Liver (tissue), 9 donors: Measurements from ENCODE around the gene MEFV. TPM values are rescaled to one million over a fixed set of nuclear protein-coding genes. Genes with fewer than 3 reads are reported as not detected.

Experiments used
- DNase-seq: peaks from one replicate; pipeline ENCODE4 v3.0.0-alpha.2; 2017; ENCODE audit warnings: low spot score
- H3K27ac ChIP-seq, 2 donors: one replicate each; pipeline ENCODE4 v1.7.0; 2013; ENCODE audit warnings: inconsistent platforms in 2 of 2, low read length in 2 of 2, control low read depth in 1 of 2, low read depth in 1 of 2, mild to moderate bottlenecking in 1 of 2
- H3K27me3 ChIP-seq, 4 donors: one replicate each; pipeline versions ENCODE4 v1.6.1 to v1.7.0; 2013; ENCODE audit warnings: low read length in 3 of 4, inconsistent platforms in 1 of 4, mild to moderate bottlenecking in 1 of 4, moderate library complexity in 1 of 4; ENCODE audit not compliant: control insufficient read depth in 4 of 4, insufficient read depth in 4 of 4
- H3K36me3 ChIP-seq, 4 donors: one replicate each; pipeline versions ENCODE4 v1.6.1 to v1.7.0; 2013; ENCODE audit warnings: low read length in 3 of 4, mild to moderate bottlenecking in 3 of 4, low read depth in 1 of 4, moderate library complexity in 1 of 4; ENCODE audit not compliant: control insufficient read depth in 4 of 4, insufficient read depth in 3 of 4
- H3K4me1 ChIP-seq, 4 donors: one replicate each; pipeline versions ENCODE4 v1.6.1 to v1.7.0; 2013; ENCODE audit warnings: low read length in 3 of 4, mild to moderate bottlenecking in 3 of 4, moderate library complexity in 1 of 4; ENCODE audit not compliant: control insufficient read depth in 4 of 4, insufficient read depth in 4 of 4
- H3K4me3 ChIP-seq, 3 donors: one replicate each; pipeline versions ENCODE4 v1.6.1 to v1.7.0; 2013; ENCODE audit warnings: low read length in 3 of 3, control low read depth in 1 of 3, low read depth in 1 of 3, mild to moderate bottlenecking in 1 of 3
- H3K9ac ChIP-seq, 2 donors: one replicate each; pipeline ENCODE4 v1.7.0; 2013; ENCODE audit warnings: low read length in 2 of 2, mild to moderate bottlenecking in 2 of 2, moderate library complexity in 2 of 2, control low read depth in 1 of 2, low read depth in 1 of 2
- H3K9me3 ChIP-seq, 4 donors: one replicate each; pipeline versions ENCODE4 v1.6.1 to v1.7.0; 2013; ENCODE audit warnings: low read length in 3 of 4; ENCODE audit not compliant: control insufficient read depth in 4 of 4
- CTCF ChIP-seq: fragments of 150-350 bp; IDR thresholded peaks from 2 replicates; pipeline ENCODE4 v1.5.1; 2017; ENCODE audit warnings: improper control_type of control experiment, low read depth, low read length; ENCODE audit not compliant: missing input control
- EGR1 ChIP-seq, 2 donors: IDR thresholded peaks; 2 replicates each; pipeline ENCODE4 v1.6.1; 2016 to 2018; ENCODE audit warnings: antibody characterized with exemption in 2 of 2, low read depth in 2 of 2
- FOXA1 ChIP-seq: IDR thresholded peaks from 2 replicates; pipeline ENCODE4 v1.6.1; 2016; ENCODE audit warnings: antibody characterized with exemption
- FOXA2 ChIP-seq: IDR thresholded peaks from 2 replicates; pipeline ENCODE4 v1.6.1; 2016; ENCODE audit warnings: antibody characterized with exemption
- GABPA ChIP-seq, 2 donors: IDR thresholded peaks in 1 of 2; conservative IDR thresholded peaks in 1 of 2; 2 replicates each; pipeline ENCODE4 v1.6.1; 2016; ENCODE audit warnings: antibody characterized with exemption in 2 of 2, mild to moderate bottlenecking in 1 of 2, moderate library complexity in 1 of 2
- HNF4A ChIP-seq, 2 donors: conservative IDR thresholded peaks; 2 replicates each; pipeline ENCODE4 v1.6.1; 2016; ENCODE audit warnings: antibody characterized with exemption in 2 of 2, mild to moderate bottlenecking in 2 of 2
- HNF4G ChIP-seq: IDR thresholded peaks from 2 replicates; pipeline ENCODE4 v1.6.1; 2016; ENCODE audit warnings: antibody characterized with exemption
- JUND ChIP-seq, 2 donors: IDR thresholded peaks; 2 replicates each; pipeline ENCODE4 v1.6.1; 2016; ENCODE audit warnings: antibody characterized with exemption in 2 of 2
- NR2F2 ChIP-seq: IDR thresholded peaks from 2 replicates; pipeline ENCODE4 v1.6.1; 2016; ENCODE audit warnings: antibody characterized with exemption
- RAD21 ChIP-seq, 2 donors: IDR thresholded peaks; 2 replicates each; pipeline ENCODE4 v1.6.1; 2016; ENCODE audit warnings: antibody characterized with exemption in 2 of 2, mild to moderate bottlenecking in 2 of 2
- REST ChIP-seq: IDR thresholded peaks from 2 replicates; pipeline ENCODE4 v1.6.1; 2016; ENCODE audit warnings: antibody characterized with exemption, mild to moderate bottlenecking
- RXRA ChIP-seq, 2 donors: IDR thresholded peaks; 2 replicates each; pipeline ENCODE4 v1.6.1; 2017 to 2018; ENCODE audit warnings: antibody characterized with exemption in 2 of 2, mild to moderate bottlenecking in 1 of 2
- SP1 ChIP-seq: IDR thresholded peaks from 2 replicates; pipeline ENCODE4 v1.6.1; 2018; ENCODE audit warnings: antibody characterized with exemption, mild to moderate bottlenecking
- TAF1 ChIP-seq: conservative IDR thresholded peaks from 2 replicates; pipeline ENCODE4 v1.6.1; 2016; ENCODE audit warnings: antibody characterized with exemption, mild to moderate bottlenecking
- YY1 ChIP-seq: IDR thresholded peaks from 2 replicates; pipeline ENCODE4 v1.6.1; 2016; ENCODE audit warnings: antibody characterized with exemption, mild to moderate bottlenecking
- WGBS: extraction: QIAGEN DNeasy Blood & Tissue Kit; methylation state at CpG from one replicate; pipeline ENCODE4 v1.1.7; 2013; 5-methylcytosine and 5-hydroxymethylcytosine counted together
- polyA plus RNA-seq, 2 donors: library from polyadenylated mRNA; stranded (reverse) in 1 of 2; unstranded in 1 of 2; fragments of 200-250 nt in 1 of 2; fragments of >200 nt in 1 of 2; fragmentation: Nextera tagmentation in 1 of 2; extraction: Ambion mirVana in 1 of 2; gene quantifications; one replicate each; pipeline versions ENCODE4 v1.2.1 to v1.2.3, GENCODE V29; 2013 to 2015
- total RNA-seq, 2 donors: library from RNA; depleted of rRNA; stranded (reverse); fragments of >200 nt; gene quantifications; one replicate each; pipeline ENCODE4 v1.2.3, GENCODE V29; 2014
- TF ChIP-seq, protein P1 (sequence below): IDR thresholded peaks from 2 replicates; pipeline ENCODE4 v1.6.1; 2016; ENCODE audit warnings: antibody characterized with exemption
- TF ChIP-seq, protein P2 (sequence below): IDR thresholded peaks from 2 replicates; pipeline ENCODE4 v1.6.1; 2016; ENCODE audit warnings: antibody characterized with exemption
- TF ChIP-seq, protein P3 (sequence below): IDR thresholded peaks from 2 replicates; pipeline ENCODE4 v1.6.1; 2016; ENCODE audit warnings: antibody characterized with exemption
- donor health status: healthy.
- donor health status: healthy.
- donor health status: healthy.
- donor health status: healthy.
- donor health status: healthy.

The MEFV gene
- total and polyA plus RNA-seq, 4 donors, result 0.33 to 3.3 (median 0.79) TPM

DNA sequence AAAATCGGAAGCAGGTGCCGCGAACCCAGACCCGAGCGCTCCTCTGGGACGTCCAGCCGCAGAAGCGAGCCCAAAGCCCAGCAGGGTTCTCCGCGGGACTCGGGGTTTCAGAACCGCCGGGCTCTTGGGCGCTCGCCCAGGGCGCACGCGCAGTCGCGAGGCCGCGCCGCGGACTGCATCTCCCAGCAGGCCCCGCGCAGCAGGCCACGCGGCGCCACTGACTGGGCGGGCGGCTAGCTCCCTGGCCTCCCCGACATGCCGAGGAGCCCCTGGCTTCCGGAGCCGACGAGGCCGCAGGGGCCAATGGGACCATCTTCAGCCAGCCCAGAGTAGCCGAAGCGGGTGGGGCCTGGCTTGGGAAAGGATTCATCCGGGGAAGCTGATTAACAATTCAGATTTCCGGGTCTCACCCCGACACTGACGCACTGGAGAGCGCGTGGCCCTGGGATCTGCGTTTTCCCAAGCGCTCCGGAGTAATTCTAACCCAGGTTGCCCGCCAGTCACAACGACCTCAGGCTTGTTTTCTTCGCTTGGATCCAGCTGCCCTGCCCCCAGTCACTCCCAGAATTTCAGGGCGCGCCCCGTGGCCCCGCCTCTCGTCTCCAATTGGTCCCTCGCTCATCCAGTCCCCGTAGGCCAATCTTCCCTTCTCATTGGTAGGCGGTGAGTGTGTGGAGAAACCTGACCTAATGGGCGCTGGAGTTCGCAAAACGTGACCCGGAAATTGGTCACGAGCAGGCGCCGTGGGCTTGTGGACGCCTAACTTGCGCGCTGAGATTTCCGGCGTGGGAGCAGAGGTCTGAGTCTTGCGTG, 26.5 kb upstream of the MEFV start, which contains the start of gene ZNF263:
TSS of gene ZNF263 (plus strand) at position 762 of the 813 bp plus-strand sequence. CDS start 328 bp downstream, outside the sequence.
- Histone ChIP-seq H3K4me1 (peaks cover 4 to 21% (median 19%) of the 10 kb centered on the region in 4 donors), H3K4me3 (peak within 1 kb of the TSS; percentile 84 to 93 (median 85)), H3K27me3 (no peaks in the 10 kb centered on the region), H3K9ac (peak within 1 kb of the TSS; percentile 70 to 91), H3K27ac (peak within 1 kb of the TSS; percentile 98), H3K36me3 (peaks cover 8 to 23% (median 20%) of the 10 kb centered on the region in 4 donors), H3K9me3 (peaks cover 3 to 13% (median 8%) of the 10 kb centered on the region in 4 donors)
- TF ChIP-seq, protein P1, sequence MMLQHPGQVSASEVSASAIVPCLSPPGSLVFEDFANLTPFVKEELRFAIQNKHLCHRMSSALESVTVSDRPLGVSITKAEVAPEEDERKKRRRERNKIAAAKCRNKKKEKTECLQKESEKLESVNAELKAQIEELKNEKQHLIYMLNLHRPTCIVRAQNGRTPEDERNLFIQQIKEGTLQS, result peak; percentile 37
- TF ChIP-seq, protein P2, sequence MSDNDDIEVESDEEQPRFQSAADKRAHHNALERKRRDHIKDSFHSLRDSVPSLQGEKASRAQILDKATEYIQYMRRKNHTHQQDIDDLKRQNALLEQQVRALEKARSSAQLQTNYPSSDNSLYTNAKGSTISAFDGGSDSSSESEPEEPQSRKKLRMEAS, result peak; percentile 90
- no peak for TF ChIP-seq FOXA2
- TF ChIP-seq REST, result peak; percentile 34
- no peak for TF ChIP-seq CTCF
- peak; percentile 27 for TF ChIP-seq FOXA1
- peak; percentile 57 to 59 for TF ChIP-seq HNF4A (conservative IDR thresholded peaks at IDR 0.05)
- peak in 1 of 2 donors; percentile 33 for TF ChIP-seq RAD21 (IDR thresholded peaks at IDR 0.05)
- TF ChIP-seq NR2F2, result peak; percentile 99
- TF ChIP-seq EGR1 (IDR thresholded peaks at IDR 0.05; ENCODE audit: low read depth in 2 of 2), result peak; percentile 29 to 35
- TF ChIP-seq JUND (IDR thresholded peaks at IDR 0.05), result peak in 1 of 2 donors; percentile 42
- peak; percentile 63 to 67 for TF ChIP-seq RXRA (IDR thresholded peaks at IDR 0.05)
- no peak for TF ChIP-seq HNF4G
- peak; percentile 88 for TF ChIP-seq SP1
- TF ChIP-seq YY1, result peak; percentile 92
- TF ChIP-seq, protein P3, sequence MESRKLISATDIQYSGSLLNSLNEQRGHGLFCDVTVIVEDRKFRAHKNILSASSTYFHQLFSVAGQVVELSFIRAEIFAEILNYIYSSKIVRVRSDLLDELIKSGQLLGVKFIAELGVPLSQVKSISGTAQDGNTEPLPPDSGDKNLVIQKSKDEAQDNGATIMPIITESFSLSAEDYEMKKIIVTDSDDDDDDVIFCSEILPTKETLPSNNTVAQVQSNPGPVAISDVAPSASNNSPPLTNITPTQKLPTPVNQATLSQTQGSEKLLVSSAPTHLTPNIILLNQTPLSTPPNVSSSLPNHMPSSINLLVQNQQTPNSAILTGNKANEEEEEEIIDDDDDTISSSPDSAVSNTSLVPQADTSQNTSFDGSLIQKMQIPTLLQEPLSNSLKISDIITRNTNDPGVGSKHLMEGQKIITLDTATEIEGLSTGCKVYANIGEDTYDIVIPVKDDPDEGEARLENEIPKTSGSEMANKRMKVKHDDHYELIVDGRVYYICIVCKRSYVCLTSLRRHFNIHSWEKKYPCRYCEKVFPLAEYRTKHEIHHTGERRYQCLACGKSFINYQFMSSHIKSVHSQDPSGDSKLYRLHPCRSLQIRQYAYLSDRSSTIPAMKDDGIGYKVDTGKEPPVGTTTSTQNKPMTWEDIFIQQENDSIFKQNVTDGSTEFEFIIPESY, result peak; percentile 46
- TF ChIP-seq GABPA (IDR thresholded peaks at IDR 0.05 in 1 of 2, conservative IDR thresholded peaks at IDR 0.05 in 1 of 2), result peak; percentile 80 to 94
- TF ChIP-seq TAF1, result no peak
- WGBS, result under 1% methylated on average over 72 of the region's 72 CpGs
- DNase-seq, result peak; percentile 95
